Urothelium cell line (cell line): ENCODE results near the gene SPACDR.
"Not testable (repeated sequence)": the region's sequence is repeated elsewhere in the genome, so short reads cannot be mapped to it uniquely, and the experiment has no call there.

Experiments
- DNase-seq: peaks from one replicate; pipeline ENCODE4 v3.0.0; 2011; ENCODE audit warnings: low spot score, mixed read lengths
- FAIRE-seq: peaks from 2 replicates; lab custom pipeline; 2011; peaks lifted over from hg19 to GRCh38; lab: Jason Lieb, UNC

The SPACDR gene

GRCh38 chr7:100466653-100467605 lies 2.9 kb upstream of the SPACDR start:
- FAIRE-seq (no peak), DNase-seq (no peak)

DNA sequence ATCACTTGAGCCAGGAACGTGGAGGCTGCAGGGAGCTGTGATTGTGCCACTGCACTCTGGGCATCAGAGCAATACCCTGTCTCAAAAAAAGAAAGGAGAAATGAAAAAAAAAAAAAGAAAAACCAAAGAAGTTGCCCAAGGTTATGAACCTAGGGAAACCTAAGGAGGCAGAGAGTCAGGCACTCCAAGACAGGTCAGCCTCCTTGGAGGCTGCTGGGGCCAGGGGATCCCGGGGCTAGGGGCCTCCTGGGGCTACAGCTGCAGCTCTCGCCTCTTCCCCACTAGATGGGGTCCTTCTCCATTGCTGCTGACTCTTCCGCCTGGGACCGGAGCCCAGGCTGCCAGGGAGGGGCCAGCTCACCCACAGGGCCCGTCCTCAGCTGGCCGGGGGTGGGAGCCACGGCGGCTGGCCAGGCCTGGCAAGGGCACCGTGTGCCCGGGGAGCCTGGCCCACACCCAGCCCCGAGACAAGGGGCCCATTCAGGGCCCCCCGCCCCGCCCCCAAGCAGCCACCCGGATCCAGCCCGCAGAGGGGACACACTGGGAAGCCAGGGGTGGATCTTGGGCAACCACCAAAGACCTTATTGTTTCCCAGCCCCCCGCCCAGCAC lies 1.7 kb upstream of the SPACDR start:
- peak; percentile 84 for FAIRE-seq
- peak; percentile 93 for DNase-seq

DNA sequence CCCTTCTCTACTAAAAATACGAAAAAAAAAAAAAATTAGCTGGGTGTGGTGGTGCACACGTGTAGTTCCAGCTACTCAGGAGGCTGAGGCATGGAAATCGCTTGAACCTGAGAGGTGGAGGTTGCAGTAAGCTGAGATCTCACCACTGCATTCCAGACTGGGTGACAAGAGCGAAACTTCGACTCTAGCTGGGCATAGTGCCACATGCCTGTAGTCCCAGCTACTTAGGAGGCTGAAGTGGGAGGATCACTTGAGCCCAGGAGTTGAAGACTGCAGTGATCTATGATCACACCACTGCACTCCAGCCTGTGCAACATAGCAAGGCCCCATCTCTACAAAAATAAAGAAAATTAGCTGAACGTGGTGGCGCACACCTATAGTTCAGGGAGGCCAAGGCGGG lies 1.2 kb upstream of the SPACDR start:
- DNase-seq = no peak
- peak; percentile 79 for FAIRE-seq

DNA sequence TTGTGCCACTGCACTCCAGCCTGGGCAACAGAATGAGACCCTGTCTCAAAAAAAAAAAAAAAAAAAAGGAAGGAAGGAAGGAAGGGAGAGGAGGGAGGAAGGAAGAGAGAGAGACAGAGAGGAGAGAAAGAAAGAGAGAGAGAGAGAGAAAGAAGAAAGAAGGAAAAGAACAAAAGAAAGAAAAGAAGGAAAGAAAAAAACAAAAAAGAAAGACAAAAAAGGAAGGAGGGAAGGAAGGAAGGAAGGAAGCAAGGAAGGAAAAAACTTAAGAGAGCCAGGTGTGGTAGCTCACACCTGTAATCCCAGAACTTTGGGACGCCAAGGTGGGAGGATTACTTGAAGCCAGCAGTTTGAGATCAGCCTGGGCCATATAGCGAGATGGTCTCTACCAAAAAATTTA lies 731 bp upstream of the SPACDR start:
- FAIRE-seq = no peak
- DNase-seq = no peak

DNA sequence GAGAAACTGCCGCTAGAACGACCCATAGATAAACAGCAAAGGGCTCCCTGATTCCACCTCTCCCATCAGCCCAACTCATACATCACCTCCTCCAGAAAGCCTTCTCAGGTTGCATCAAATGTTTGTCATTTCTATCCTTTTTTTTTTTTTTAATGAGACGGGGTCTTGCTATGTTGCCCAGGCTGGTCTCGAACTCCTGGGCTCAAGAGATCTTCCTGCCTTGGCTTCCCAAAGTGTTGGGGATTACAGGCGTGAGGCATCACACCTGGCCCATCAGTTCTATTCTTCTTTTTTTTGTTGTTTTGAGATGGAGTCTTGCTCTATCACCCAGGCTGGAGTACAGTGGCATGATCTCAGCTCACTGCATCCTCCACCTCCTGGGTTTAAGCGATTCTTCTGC lies 7.0 kb downstream of the SPACDR start:
- DNase-seq (no peak), FAIRE-seq (no peak)

- no peak for FAIRE-seq
- no peak for DNase-seq
Measured at GRCh38 chr7:100456562-100456961, 7.5 kb downstream of the SPACDR start.

DNA sequence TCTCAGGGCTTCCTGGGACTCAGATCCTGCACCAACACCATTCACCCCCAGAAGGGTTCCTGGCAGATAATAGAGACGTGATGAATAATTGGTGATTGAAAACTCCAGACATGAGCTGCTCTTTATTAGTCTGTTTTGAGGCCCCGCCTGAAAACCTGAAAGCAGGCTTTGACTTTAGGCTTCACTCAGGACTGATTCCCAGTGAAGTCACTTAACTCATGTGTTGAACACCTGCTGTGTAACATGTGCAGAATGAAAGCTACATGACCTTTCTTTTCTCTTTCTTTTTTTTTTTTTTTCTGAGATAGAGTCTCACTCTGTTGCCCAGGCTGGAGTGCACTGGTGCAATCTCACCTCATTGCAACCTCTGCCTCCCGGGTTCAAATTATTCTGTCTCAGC lies 8.9 kb downstream of the SPACDR start:
- no peak for DNase-seq
- FAIRE-seq = no peak

DNA sequence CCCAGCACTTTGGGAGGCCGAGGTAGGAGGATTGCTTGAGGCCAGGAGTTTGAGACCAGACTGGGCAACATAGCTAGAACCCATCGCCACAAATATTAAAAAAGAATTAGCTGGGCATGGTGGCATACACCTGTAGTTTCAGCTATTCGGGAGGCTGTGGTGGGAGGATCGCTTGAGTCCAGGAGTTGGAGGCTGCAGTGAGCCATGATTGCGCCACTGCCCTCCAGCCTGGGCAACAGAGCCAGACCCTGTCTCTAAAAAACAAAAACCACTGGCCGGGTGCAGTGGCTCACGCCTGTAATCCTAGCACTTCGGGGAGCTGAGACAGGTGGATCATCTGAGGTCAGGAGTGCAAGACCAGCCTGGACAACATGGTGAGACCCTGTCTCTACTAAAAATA lies 10.2 kb downstream of the SPACDR start:
- not testable (repeated sequence) for DNase-seq, FAIRE-seq

DNA sequence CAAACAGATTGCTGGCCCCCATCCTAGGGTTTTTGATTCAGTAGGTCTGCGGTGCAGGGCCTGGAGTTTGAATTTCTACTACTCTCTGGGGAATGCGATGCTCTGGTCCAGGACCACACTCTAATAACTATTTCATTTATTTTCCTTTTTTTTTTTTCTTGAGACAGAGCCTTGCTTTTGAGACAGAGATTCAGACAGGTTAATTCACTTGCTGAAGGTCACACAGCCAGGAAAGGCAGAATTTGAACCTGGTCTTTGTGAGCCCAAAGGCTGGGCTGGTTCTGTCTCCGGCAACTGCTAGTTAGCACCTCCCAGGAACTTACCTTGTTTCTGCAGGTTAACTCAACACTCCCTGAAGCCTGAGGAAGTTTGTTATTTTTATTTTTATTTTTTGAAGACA lies 11.5 kb downstream of the SPACDR start:
- DNase-seq = no peak
- FAIRE-seq = no peak

GRCh38 chr7:100449190-100449795 lies 14.8 kb downstream of the SPACDR start:
- no peak for FAIRE-seq

DNA sequence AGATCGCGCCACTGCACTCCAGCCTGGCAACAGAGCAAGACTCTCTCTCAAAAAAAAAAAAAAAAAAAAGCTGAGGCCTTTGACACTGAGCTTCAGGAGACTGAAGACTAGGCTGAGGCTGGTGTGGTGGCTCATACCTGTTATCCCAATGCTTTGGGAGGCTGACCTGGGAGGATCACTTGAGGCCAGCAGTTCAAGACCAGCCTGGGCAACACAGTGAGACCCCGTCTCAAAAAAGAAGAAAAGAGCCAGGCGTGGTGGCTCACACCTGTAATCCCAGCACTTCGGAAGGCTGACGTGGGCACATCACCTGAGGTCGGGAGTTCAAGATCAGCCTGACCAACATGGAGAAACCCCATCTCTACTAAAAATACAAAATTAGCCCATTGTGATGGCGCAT lies 16.7 kb downstream of the SPACDR start:
- not testable (repeated sequence) for FAIRE-seq, DNase-seq

More at GRCh38 chr7:100449190-100449795, 14.8 kb downstream of the SPACDR start:
- no peak for DNase-seq

DNA sequence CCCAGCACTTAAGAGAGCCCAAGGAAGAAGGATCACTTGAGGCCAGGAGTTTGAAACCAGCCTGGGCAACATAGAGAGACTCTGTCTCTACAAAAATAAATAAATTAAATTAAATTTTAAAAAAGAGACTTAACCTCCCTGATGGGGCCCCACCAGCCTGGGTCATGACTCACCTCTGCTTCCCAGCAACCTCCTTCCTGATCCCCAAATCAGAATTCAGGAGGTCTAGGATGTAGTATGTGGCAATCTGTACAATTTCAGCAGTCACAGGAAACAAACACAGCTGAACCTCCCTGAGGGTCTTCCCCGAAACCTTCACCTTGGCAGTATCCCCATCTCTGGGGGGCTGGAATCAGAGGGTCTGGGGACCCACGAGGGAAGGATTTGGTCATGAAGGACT lies 18.0 kb downstream of the SPACDR start:
- no peak for DNase-seq
- FAIRE-seq = no peak

DNA sequence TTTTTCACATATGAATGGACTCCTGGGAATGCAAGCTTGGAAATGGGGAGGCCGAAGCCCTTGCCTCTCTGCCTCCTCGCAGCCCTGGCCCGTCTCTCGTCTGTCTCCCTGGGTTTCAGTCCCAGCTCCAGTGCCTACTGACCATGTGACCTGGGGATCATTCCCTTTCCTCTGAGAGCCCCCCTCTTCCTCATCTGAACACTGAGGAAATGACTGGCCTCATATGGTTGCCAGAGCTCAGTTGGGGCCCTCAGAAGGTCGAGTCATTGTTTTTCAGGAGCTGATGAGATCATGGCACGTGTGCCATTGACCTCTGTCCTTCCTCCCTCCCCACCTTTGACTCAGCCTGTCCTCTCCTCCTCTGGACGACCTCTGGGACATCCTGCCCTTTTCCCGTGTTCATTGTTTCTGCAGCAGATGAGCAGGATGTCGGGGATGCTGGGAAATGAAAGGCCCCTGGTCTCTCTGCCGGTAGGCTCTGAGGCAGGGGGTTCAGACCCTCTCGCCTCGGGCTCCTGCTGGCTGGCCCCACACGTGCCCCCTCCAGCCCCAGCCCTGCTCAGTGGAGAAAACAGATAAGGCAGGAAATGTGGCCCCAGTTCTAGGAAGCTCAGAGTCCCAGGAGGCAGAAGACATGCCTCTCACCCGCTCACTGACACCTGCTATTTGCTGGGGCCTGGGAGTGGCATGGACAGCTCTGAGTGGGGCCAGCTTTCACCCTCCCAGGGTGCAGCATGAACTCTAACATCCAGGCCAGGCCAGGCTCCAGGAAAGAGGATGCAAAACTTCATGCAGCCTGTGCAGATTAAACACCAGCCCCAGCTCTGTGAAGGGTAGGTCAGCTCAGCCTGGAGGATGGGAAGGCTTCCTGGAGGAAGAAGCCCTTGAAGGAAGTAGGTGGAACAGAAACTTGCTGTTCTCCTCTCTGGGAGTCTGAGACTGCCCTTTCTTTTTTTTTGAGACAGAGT lies 19.5 kb downstream of the SPACDR start:
- no peak for FAIRE-seq
- peak; percentile 53 for DNase-seq

DNA sequence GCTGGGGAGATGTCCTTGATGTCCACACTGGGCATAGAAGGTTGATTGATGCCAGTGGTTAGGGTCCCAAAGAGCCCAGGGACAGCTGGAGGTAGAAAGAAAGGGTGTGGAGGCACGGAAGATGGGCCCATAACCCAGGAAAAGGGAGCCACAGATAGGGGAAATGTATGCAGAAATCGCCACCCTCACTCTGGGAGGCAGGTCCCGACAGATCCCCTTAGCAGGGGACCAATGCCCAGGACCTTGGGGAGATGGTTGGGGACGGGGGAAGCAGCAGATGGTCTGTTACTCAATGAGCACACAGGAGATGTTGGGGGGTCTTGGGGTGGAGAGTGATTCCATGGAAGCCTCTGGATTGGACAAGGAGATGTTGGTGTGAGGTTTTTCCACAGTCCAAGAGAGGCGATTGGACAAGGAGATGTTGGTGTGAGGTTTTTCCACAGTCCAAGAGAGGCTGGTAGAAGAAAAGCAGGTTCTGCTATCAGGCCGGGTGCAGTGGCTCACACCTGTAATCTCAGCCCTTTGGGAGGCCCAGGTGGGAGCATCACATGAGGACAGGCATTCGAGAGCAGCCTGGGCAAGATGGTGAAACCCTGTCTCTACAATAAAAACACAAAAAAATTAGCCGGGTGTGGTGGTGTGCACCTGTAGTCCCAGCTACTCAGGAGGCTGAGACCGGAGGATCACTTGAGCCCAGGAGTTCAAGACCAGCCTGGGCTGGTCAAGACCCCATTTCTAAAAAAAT lies 20.8 kb downstream of the SPACDR start:
- no peak for DNase-seq
- FAIRE-seq = no peak

DNA sequence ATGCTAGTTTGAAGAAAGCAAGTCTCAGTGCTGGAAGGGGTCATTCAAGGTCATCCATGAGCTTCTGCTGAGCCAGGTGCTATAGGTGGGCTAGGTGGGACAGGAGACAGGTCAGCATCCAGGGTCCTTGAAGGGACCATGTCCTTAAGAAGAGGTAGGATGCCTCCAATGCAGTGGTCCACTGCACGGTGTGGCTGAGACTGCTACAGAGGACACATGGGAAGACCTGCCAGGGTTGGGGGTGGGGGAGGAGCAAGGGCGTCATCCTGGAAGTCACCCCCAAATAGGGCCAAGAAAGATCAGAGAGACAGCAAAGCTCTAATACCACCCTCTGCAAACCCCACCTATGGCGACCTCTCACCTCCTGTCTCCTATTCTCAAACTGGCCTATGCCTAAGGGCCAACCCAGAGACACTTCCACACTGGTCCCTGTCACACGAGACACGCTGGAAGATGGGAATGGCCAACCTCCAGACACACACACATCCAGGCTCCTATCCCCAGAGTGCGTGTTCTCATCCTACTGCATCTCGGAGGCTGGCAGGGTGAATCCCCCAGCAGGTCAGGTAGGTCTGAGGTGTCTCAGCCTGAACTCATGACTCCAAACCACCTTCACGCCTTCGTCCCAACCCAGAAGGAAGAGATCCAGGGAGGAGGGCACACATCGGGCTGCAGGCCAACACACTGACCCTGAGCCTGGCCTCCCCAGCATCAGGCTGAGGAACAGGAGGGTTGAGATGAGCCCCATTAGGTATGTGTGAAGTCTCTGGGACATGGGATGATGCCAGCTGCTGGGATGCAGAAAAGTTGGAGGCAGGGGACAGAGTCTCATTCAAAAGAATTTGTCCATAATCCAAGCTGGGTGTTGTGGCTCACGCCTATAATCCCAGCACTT lies 22.2 kb downstream of the SPACDR start:
- FAIRE-seq = no peak
- no peak for DNase-seq

DNA sequence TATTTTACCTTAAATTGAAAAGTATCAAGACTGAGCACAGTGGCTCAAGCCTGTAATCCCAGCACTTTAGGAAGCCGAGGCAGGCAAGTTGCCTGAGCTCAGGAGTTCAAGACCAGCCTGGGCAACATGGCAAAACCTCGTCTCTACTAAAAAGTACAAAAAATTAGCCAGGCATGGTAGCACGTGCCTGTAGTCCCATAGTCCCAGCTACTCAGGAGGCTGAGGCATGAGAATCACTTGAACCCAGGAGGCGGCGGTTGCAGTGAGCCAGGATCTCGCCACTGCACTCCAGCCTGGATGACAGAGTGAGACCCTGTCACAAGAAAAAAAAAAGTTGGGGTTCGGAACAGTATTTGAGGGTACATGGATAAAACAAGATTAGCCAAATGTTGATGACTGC lies 24.8 kb downstream of the SPACDR start:
- not testable (repeated sequence) for DNase-seq, FAIRE-seq

DNA sequence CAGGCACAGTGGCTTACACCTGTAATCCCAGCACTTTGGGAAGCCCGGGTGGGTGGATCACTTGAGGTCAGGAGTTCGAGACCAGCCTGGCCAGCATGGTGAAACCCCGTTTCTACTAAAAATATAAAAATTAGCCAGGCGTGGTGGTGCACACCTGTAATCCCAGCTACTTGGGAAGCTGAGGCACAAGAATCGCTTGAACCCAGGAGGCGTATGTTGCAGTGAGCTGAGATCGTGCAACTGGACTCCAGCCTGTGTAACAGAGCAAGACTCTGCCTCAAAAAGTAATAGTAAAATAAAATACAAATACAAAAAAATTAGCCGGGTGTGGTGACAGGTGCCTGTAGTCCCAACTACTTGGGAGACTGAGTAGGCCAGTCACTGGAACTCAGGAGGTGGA lies 25.3 kb downstream of the SPACDR start:
- FAIRE-seq, DNase-seq: not testable (repeated sequence)

DNA sequence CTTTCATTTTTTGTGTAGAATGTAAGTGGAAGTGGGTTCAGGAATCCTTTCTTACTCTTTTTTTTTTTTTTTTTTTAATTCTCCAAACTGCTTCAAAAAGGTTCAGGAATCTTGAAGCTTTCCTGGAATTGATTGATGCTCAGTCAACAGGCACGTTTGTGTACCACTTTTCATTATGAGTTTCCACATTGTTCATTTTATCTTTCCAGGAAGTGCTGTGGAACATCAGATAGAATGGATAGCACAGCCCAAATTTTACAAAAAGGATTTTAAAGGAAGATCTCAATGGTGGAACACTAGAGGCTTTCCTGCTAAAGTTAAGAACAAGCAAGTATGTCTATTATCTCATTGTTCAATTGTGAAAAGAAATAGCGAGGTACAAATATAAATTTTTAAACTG lies 25.9 kb downstream of the SPACDR start:
- no peak for FAIRE-seq

More for the DNA sequence above, 25.9 kb downstream of the SPACDR start:
- DNase-seq = no peak
